Activated T-cell treated with anti-CD3 and anti-CD28 coated beads for 48 hours (primary cell): ENCODE measurements around the gene CYP21A2.
"Not testable (repeated sequence)": the region's sequence is repeated elsewhere in the genome, so short reads cannot be mapped to it uniquely, and the experiment has no call there.

Experiments used
- DNase-seq: peaks from one replicate; pipeline ENCODE4 v3.0.0-alpha.2; 2020; ENCODE audit warnings: low read depth

The CYP21A2 gene

GRCh38 chr6:32035283-32036013 lies 2.8 kb upstream of the CYP21A2 start:
- not testable (repeated sequence) for DNase-seq

GRCh38 chr6:32037136-32037535 lies 1.1 kb upstream of the CYP21A2 start:
- not testable (repeated sequence) for DNase-seq

- DNase-seq: not testable (repeated sequence)
Observed at GRCh38 chr6:32038878-32039277, 663 bp downstream of the CYP21A2 start.

GRCh38 chr6:32039321-32040274 lies 1.4 kb downstream of the CYP21A2 start:
- not testable (repeated sequence) for DNase-seq

- not testable (repeated sequence) for DNase-seq
Observed at GRCh38 chr6:32040299-32041049, 2.3 kb downstream of the CYP21A2 start.

- not testable (repeated sequence) for DNase-seq
Observed at GRCh38 chr6:32041050-32041321, 2.8 kb downstream of the CYP21A2 start.

GRCh38 chr6:32041385-32041784 lies 3.2 kb downstream of the CYP21A2 start:
- not testable (repeated sequence) for DNase-seq

- DNase-seq: not testable (repeated sequence)
Observed at GRCh38 chr6:32042276-32042675, 4.1 kb downstream of the CYP21A2 start.

- DNase-seq: not testable (repeated sequence)
Observed at GRCh38 chr6:32043589-32044380, 5.6 kb downstream of the CYP21A2 start.

- DNase-seq: not testable (repeated sequence)
Observed at GRCh38 chr6:32044916-32045315, 6.7 kb downstream of the CYP21A2 start.

GRCh38 chr6:32045811-32046449 lies 7.7 kb downstream of the CYP21A2 start:
- no peak for DNase-seq

- DNase-seq: no peak
Observed at GRCh38 chr6:32046450-32047083, 8.4 kb downstream of the CYP21A2 start.

GRCh38 chr6:32047084-32047478 lies 8.9 kb downstream of the CYP21A2 start:
- DNase-seq: no peak

- no peak for DNase-seq
Observed at GRCh38 chr6:32047539-32047854, 9.3 kb downstream of the CYP21A2 start.

- DNase-seq: peak; percentile 59
Observed at GRCh38 chr6:32047855-32048766, 9.9 kb downstream of the CYP21A2 start.

GRCh38 chr6:32049149-32049548 lies 10.9 kb downstream of the CYP21A2 start:
- DNase-seq: not testable (repeated sequence)

- not testable (repeated sequence) for DNase-seq
Observed at GRCh38 chr6:32049736-32050135, 11.5 kb downstream of the CYP21A2 start.

GRCh38 chr6:32050562-32050961 lies 12.3 kb downstream of the CYP21A2 start:
- no peak for DNase-seq

GRCh38 chr6:32052626-32053025 lies 14.4 kb downstream of the CYP21A2 start:
- DNase-seq: not testable (repeated sequence)

- DNase-seq: not testable (repeated sequence)
Observed at GRCh38 chr6:32053314-32053713, 15.1 kb downstream of the CYP21A2 start.
